Uterus (tissue), 4 donors: ENCODE measurements around the gene TNFRSF14. TPM values are rescaled to one million over a fixed set of nuclear protein-coding genes. Genes with fewer than 3 reads are reported as not detected.

Experiments
- DNase-seq, 2 donors: peaks; one replicate each; pipeline ENCODE4 v3.0.0-alpha.2; 2019 to 2020
- H3K27ac ChIP-seq, 2 donors: fragments of 200-600 bp; sonication (generic); 1 replicate in 1 of 2; 2 replicates in 1 of 2; pipeline ENCODE4 v1.5.1; 2016 to 2018
- H3K27me3 ChIP-seq, 2 donors: fragments of 200-600 bp; sonication (generic); one replicate each; pipeline ENCODE4 v1.5.1; 2018 to 2019; ENCODE audit warnings: control low read depth in 1 of 2
- H3K36me3 ChIP-seq, 2 donors: fragments of 200-600 bp; sonication (generic); one replicate each; pipeline ENCODE4 v1.5.1; 2019; ENCODE audit warnings: control low read depth in 1 of 2
- H3K4me1 ChIP-seq, 2 donors: fragments of 200-600 bp; sonication (generic); one replicate each; pipeline ENCODE4 v1.5.1; 2018 to 2019; ENCODE audit warnings: control low read depth in 1 of 2
- H3K4me3 ChIP-seq, 2 donors: fragments of 200-600 bp; sonication (generic); 1 replicate in 1 of 2; 2 replicates in 1 of 2; pipeline ENCODE4 v1.5.1; 2018 to 2019; ENCODE audit warnings: mild to moderate bottlenecking in 1 of 2
- H3K9me3 ChIP-seq, 2 donors: fragments of 200-600 bp; sonication (generic); one replicate each; pipeline ENCODE4 v1.5.1; 2019; ENCODE audit warnings: control low read depth in 1 of 2
- CTCF ChIP-seq, 4 experiments: fragments of 200-600 bp in 2 of 4; fragments of 450-650 bp in 2 of 4; sonication (generic) in 2 of 4; IDR thresholded peaks; one replicate each; pipeline ENCODE4 v1.5.1; 2016 to 2019; ENCODE audit warnings: antibody characterized with exemption in 4 of 4, mild to moderate bottlenecking in 2 of 4, moderate library complexity in 1 of 4
- POLR2A ChIP-seq, 2 donors: fragments of 450-650 bp; IDR thresholded peaks; one replicate each; pipeline ENCODE4 v1.6.1; 2016; ENCODE audit warnings: antibody characterized with exemption in 2 of 2, mild to moderate bottlenecking in 1 of 2, moderate library complexity in 1 of 2
- intact Hi-C: fragments of 100-400 bp; cut with DNase I; formaldehyde crosslinking; loops from one replicate; pipeline ENCODE4 v1.15.1; 2023; ENCODE audit warnings: low total_unique reads
- total RNA-seq, 4 donors: library from RNA; depleted of rRNA in 3 of 4; stranded (reverse); fragments of >200 nt in 3 of 4; gene quantifications; one replicate each; pipeline versions ENCODE4 v1.1.0 to v1.2.4, GENCODE V29; 2014 to 2023
- donor health status: DM: yes; HTN: yes; CAD: no.

The TNFRSF14 gene
- total RNA-seq, 4 donors from 2014 or later, result 17.5 to 102 (median 47.7) TPM

GRCh38 chr1:2533365-2533764, 22.8 kb upstream of the TNFRSF14 start:
- H3K4me1 ChIP-seq, result peaks cover 0 to 12% of the 10 kb centered on the region in 2 donors
- H3K27me3 ChIP-seq, result peaks cover 19 to 37% of the 10 kb centered on the region in 2 donors
- no peak for DNase-seq
- no peaks in the 10 kb centered on the region for H3K36me3 ChIP-seq
- H3K4me3 ChIP-seq, result no peak overlapping the region
- no peak overlapping the region for H3K27ac ChIP-seq
- no peak for TF ChIP-seq POLR2A (IDR thresholded peaks at IDR 0.05)
- no peak for TF ChIP-seq CTCF (IDR thresholded peaks at IDR 0.05)
- H3K9me3 ChIP-seq, result no peaks in the 10 kb centered on the region
- intact Hi-C loops, result no loop called here

- H3K4me3 ChIP-seq, result no peak overlapping the region
- intact Hi-C loops, result no loop called here
- peaks cover 0 to 12% of the 10 kb centered on the region in 2 donors for H3K4me1 ChIP-seq
- no peaks in the 10 kb centered on the region for H3K9me3 ChIP-seq
- no peak for DNase-seq
- H3K27me3 ChIP-seq, result peaks cover 14 to 37% of the 10 kb centered on the region in 2 donors
- H3K36me3 ChIP-seq, result no peaks in the 10 kb centered on the region
- H3K27ac ChIP-seq, result no peak overlapping the region
- no peak for TF ChIP-seq POLR2A (IDR thresholded peaks at IDR 0.05)
- no peak for TF ChIP-seq CTCF (IDR thresholded peaks at IDR 0.05)
Measured at GRCh38 chr1:2534315-2534686, 21.9 kb upstream of the TNFRSF14 start.

- Histone ChIP-seq H3K27me3 (peaks cover 14 to 37% of the 10 kb centered on the region in 2 donors), H3K4me1 (peaks cover 0 to 12% of the 10 kb centered on the region in 2 donors), H3K27ac (no peak overlapping the region), H3K9me3 (no peaks in the 10 kb centered on the region), H3K36me3 (no peaks in the 10 kb centered on the region), H3K4me3 (no peak overlapping the region)
- no peak for DNase-seq
- no peak for TF ChIP-seq CTCF (IDR thresholded peaks at IDR 0.05)
- TF ChIP-seq POLR2A (IDR thresholded peaks at IDR 0.05), result no peak
- intact Hi-C loops, result no loop called here
Measured at GRCh38 chr1:2534687-2535441, 21.3 kb upstream of the TNFRSF14 start.

- TF ChIP-seq CTCF (IDR thresholded peaks at IDR 0.05) (no peak), POLR2A (IDR thresholded peaks at IDR 0.05) (no peak)
- peaks cover 11 to 35% of the 10 kb centered on the region in 2 donors for H3K27me3 ChIP-seq
Measured at GRCh38 chr1:2535455-2535854, 20.7 kb upstream of the TNFRSF14 start.

GRCh38 chr1:2535981-2536380, 20.2 kb upstream of the TNFRSF14 start:
- TF ChIP-seq POLR2A (IDR thresholded peaks at IDR 0.05), result no peak
- TF ChIP-seq CTCF (IDR thresholded peaks at IDR 0.05), result no peak
- H3K27me3 ChIP-seq, result peaks cover 6 to 30% of the 10 kb centered on the region in 2 donors
- intact Hi-C loops, result no loop called here
- H3K4me1 ChIP-seq, result peaks cover 0 to 6% of the 10 kb centered on the region in 2 donors
- no peak overlapping the region for H3K4me3 ChIP-seq
- no peak overlapping the region for H3K27ac ChIP-seq
- no peaks in the 10 kb centered on the region for H3K36me3 ChIP-seq
- H3K9me3 ChIP-seq, result no peaks in the 10 kb centered on the region
- DNase-seq, result no peak

More at GRCh38 chr1:2535455-2535854, 20.7 kb upstream of the TNFRSF14 start:
- Histone ChIP-seq H3K4me1 (peaks cover 0 to 7% of the 10 kb centered on the region in 2 donors), H3K27ac (no peak overlapping the region), H3K36me3 (no peaks in the 10 kb centered on the region), H3K9me3 (no peaks in the 10 kb centered on the region), H3K4me3 (no peak overlapping the region)
- intact Hi-C loops, result no loop called here
- DNase-seq, result no peak
